Upper lobe of right lung (tissue), 1 donor: ENCODE measurements around the gene PLA2G4B. TPM values are rescaled to one million over a fixed set of nuclear protein-coding genes. Genes with fewer than 3 reads are reported as not detected.

Experiments
- ATAC-seq: fragments of 200-7000 bp; cut with Tn5 transposase; one replicate; pipeline ENCODE4 v1.9.1; 2020; ENCODE audit warnings: mild to moderate bottlenecking, moderate library complexity
- DNase-seq: peaks from one replicate; pipeline ENCODE4 v3.0.0-alpha.2; 2020
- H3K27ac ChIP-seq: fragments of 200-600 bp; one replicate; pipeline ENCODE4 v1.8.0; 2022
- H3K27me3 ChIP-seq: fragments of 200-600 bp; one replicate; pipeline ENCODE4 v1.8.0; 2022; ENCODE audit warnings: mild to moderate bottlenecking
- H3K36me3 ChIP-seq: fragments of 200-600 bp; one replicate; pipeline ENCODE4 v1.8.0; 2022
- H3K4me1 ChIP-seq: fragments of 200-600 bp; one replicate; pipeline ENCODE4 v1.8.0; 2022
- H3K4me3 ChIP-seq: fragments of 200-600 bp; one replicate; pipeline ENCODE4 v1.8.0; 2022; ENCODE audit warnings: mild to moderate bottlenecking
- H3K9me3 ChIP-seq: fragments of 200-600 bp; one replicate; pipeline ENCODE4 v1.8.0; 2022
- CTCF ChIP-seq: fragments of 200-600 bp; IDR thresholded peaks from one replicate; pipeline ENCODE4 v1.8.0; 2022; ENCODE audit warnings: antibody characterized with exemption
- intact Hi-C: fragments of 100-400 bp; cut with DNase I; formaldehyde crosslinking; loops from one replicate; pipeline ENCODE4 v1.11.0; 2022
- total RNA-seq: library from RNA; stranded (reverse); fragmentation: NEBNext Ultra II Directional; extraction: Animal tissue kit (Norgen Biotek cat#: 25700); gene quantifications from one replicate; pipeline ENCODE4 v1.2.1, GENCODE V29; 2021
- donor health status: DM: no; HTN: yes; CAD: no; lungs with severe emphysema.

Gene PLA2G4B
- total RNA-seq, 1 donor from 2014 or later = 14.4 TPM

GRCh38 chr15:41866872-41867579, 28.4 kb downstream of the PLA2G4B start:
- H3K4me1 ChIP-seq = no peaks in the 10 kb centered on the region
- no peaks in the 10 kb centered on the region for H3K36me3 ChIP-seq
- TF ChIP-seq CTCF = no peak
- intact Hi-C loops = no loop called here
- H3K27me3 ChIP-seq = no peaks in the 10 kb centered on the region
- H3K27ac ChIP-seq = no peak overlapping the region
- ATAC-seq (no peak), DNase-seq (no peak)
- H3K9me3 ChIP-seq = no peaks in the 10 kb centered on the region
- no peak overlapping the region for H3K4me3 ChIP-seq

GRCh38 chr15:41868321-41868720, 29.7 kb downstream of the PLA2G4B start:
- H3K9me3 ChIP-seq = no peaks in the 10 kb centered on the region
- no peak overlapping the region for H3K4me3 ChIP-seq
- no peaks in the 10 kb centered on the region for H3K27me3 ChIP-seq
- no peak for ATAC-seq
- H3K27ac ChIP-seq = no peak overlapping the region
- no peaks in the 10 kb centered on the region for H3K36me3 ChIP-seq
- TF ChIP-seq CTCF = no peak
- DNase-seq = no peak
- intact Hi-C loops = no loop called here
- no peaks in the 10 kb centered on the region for H3K4me1 ChIP-seq

GRCh38 chr15:41869770-41870688, 31.4 kb downstream of the PLA2G4B start:
- no peak overlapping the region for H3K27ac ChIP-seq
- no peak for TF ChIP-seq CTCF
- H3K4me3 ChIP-seq = no peak overlapping the region
- intact Hi-C loops = no loop called here
- no peak for ATAC-seq
- no peaks in the 10 kb centered on the region for H3K36me3 ChIP-seq
- H3K9me3 ChIP-seq = no peaks in the 10 kb centered on the region
- DNase-seq = no peak
- H3K27me3 ChIP-seq = no peaks in the 10 kb centered on the region
- no peaks in the 10 kb centered on the region for H3K4me1 ChIP-seq

GRCh38 chr15:41870689-41871081, 32.0 kb downstream of the PLA2G4B start:
- ATAC-seq = no peak
- no peaks in the 10 kb centered on the region for H3K36me3 ChIP-seq
- no peaks in the 10 kb centered on the region for H3K27me3 ChIP-seq
- no peaks in the 10 kb centered on the region for H3K9me3 ChIP-seq
- TF ChIP-seq CTCF = no peak
- no peak for DNase-seq
- no peak overlapping the region for H3K27ac ChIP-seq
- intact Hi-C loops = no loop called here
- H3K4me1 ChIP-seq = no peaks in the 10 kb centered on the region
- no peak overlapping the region for H3K4me3 ChIP-seq

- ATAC-seq (no peak), DNase-seq (no peak)
- no peaks in the 10 kb centered on the region for H3K9me3 ChIP-seq
- no peaks in the 10 kb centered on the region for H3K36me3 ChIP-seq
- no peaks in the 10 kb centered on the region for H3K4me1 ChIP-seq
- intact Hi-C loops = no loop called here
- H3K27ac ChIP-seq = no peak overlapping the region
- no peak for TF ChIP-seq CTCF
- H3K4me3 ChIP-seq = no peak overlapping the region
- H3K27me3 ChIP-seq = no peaks in the 10 kb centered on the region
Measured at GRCh38 chr15:41871175-41871905, 32.7 kb downstream of the PLA2G4B start.
